A549 (cell line): Measurements from ENCODE around the gene FOXP1. TPM values are rescaled to one million over a fixed set of nuclear protein-coding genes. Genes with fewer than 3 reads are reported as not detected.
A peak's percentile ranks its signal among the peaks of the same experiment; 100 is the strongest.

Experiments used
- ATAC-seq, 2 experiments: fragments of 200-7000 bp in 1 of 2; fragments of >200 bp in 1 of 2; cut with Nextera tagmentation in 1 of 2; cut with Tn5 transposase in 1 of 2; 3 replicates each; pipeline versions ENCODE4 v1.8.0 to v1.9.1; 2018 to 2020; ENCODE audit warnings: mild to moderate bottlenecking in 1 of 2, moderate library complexity in 1 of 2
- CTCF ChIA-PET: fragments of 300-600 bp; sonication (Branson Sonifier 250); formaldehyde crosslinking; extraction: SDS; loops from one replicate; lab custom pipeline; 2021; ENCODE audit warnings: antibody characterized with exemption, inconsistent platforms; lab: Yijun Ruan, JAX
- POLR2A ChIA-PET: fragments of 350-600 bp; formaldehyde crosslinking; extraction: SDS; loops from one replicate; lab custom pipeline; 2021; ENCODE audit warnings: antibody characterized with exemption, inconsistent platforms; lab: Yijun Ruan, JAX
- DNase-seq, 2 experiments: peaks; one replicate each; pipeline versions ENCODE4 v3.0.0 to v3.0.0-alpha.2; 2011 to 2016; ENCODE audit warnings: low read depth in 1 of 2, low spot score in 1 of 2
- FAIRE-seq: peaks from 2 replicates; lab custom pipeline; 2011; peaks lifted over from hg19 to GRCh38; lab: Jason Lieb, UNC
- H3K27ac ChIP-seq, 2 experiments: fragments of >200 bp; sonication (Bioruptor Twin); formaldehyde crosslinking; 3 replicates each; pipeline ENCODE4 v1.5.1; 2016 to 2017
- H3K4me1 ChIP-seq: fragments of >200 bp; sonication (Bioruptor Twin); formaldehyde crosslinking; 3 replicates; pipeline ENCODE4 v1.6.1; 2016
- H3K4me2 ChIP-seq: fragments of >200 bp; sonication (Bioruptor Twin); formaldehyde crosslinking; 3 replicates; pipeline ENCODE4 v1.6.1; 2016
- H3K4me3 ChIP-seq: fragments of >200 bp; sonication (Bioruptor Twin); formaldehyde crosslinking; 3 replicates; pipeline ENCODE4 v1.5.1; 2016
- H3K9me3 ChIP-seq: fragments of >200 bp; sonication (Bioruptor Twin); formaldehyde crosslinking; 3 replicates; pipeline ENCODE4 v1.6.1; 2016
- CBX8 ChIP-seq: fragments of 200-600 bp; sonication (generic); IDR thresholded peaks from 2 replicates; pipeline ENCODE4 v1.6.1; 2016
- CHD2 ChIP-seq: fragments of 150-350 bp; IDR thresholded peaks from 2 replicates; pipeline ENCODE4 v1.6.1; 2014; ENCODE audit warnings: low read length; ENCODE audit not compliant: partially characterized antibody
- EHMT2 ChIP-seq: fragments of 200-600 bp; sonication (generic); IDR thresholded peaks from 2 replicates; pipeline ENCODE4 v1.6.1; 2016; ENCODE audit warnings: antibody characterized with exemption, low read depth, mild to moderate bottlenecking, moderate library complexity
- EP300 ChIP-seq, 2 experiments: fragments of >200 bp; sonication (Bioruptor Twin); formaldehyde crosslinking; IDR thresholded peaks; 2 replicates in 1 of 2; 3 replicates in 1 of 2; pipeline ENCODE4 v1.6.1; 2016 to 2017
- ESRRA ChIP-seq: fragments of 150-350 bp; IDR thresholded peaks from 2 replicates; pipeline ENCODE4 v1.6.1; 2014; ENCODE audit warnings: mild to moderate bottlenecking, low read length, borderline replicate concordance
- FOXS1 ChIP-seq: fragments of 250-450 bp; sonication (Bioruptor Pico); IDR thresholded peaks from 2 replicates; pipeline ENCODE4 v1.5.0; 2020; ENCODE audit warnings: mild to moderate bottlenecking, moderate library complexity
- GATA3 ChIP-seq: IDR thresholded peaks from 2 replicates; pipeline ENCODE4 v1.6.1; 2012; ENCODE audit warnings: borderline replicate concordance
- HDAC2 ChIP-seq: fragments of 200-600 bp; sonication (generic); IDR thresholded peaks from 2 replicates; pipeline ENCODE4 v1.6.1; 2016
- HEYL ChIP-seq: fragments of 250-450 bp; sonication (Bioruptor Pico); IDR thresholded peaks from 2 replicates; pipeline ENCODE4 v1.8.0; 2021; ENCODE audit warnings: mild to moderate bottlenecking, moderate library complexity
- HOXB5 ChIP-seq: fragments of 250-450 bp; sonication (Bioruptor Pico); IDR thresholded peaks from 2 replicates; pipeline ENCODE4 v1.5.0; 2020; ENCODE audit warnings: mild to moderate bottlenecking, moderate library complexity
- KDM1A ChIP-seq: fragments of 200-600 bp; sonication (generic); IDR thresholded peaks from 2 replicates; pipeline ENCODE4 v1.6.1; 2016; ENCODE audit warnings: low read depth, mild to moderate bottlenecking
- KDM5A ChIP-seq: fragments of 200-600 bp; sonication (generic); IDR thresholded peaks from 2 replicates; pipeline ENCODE4 v1.6.1; 2016; ENCODE audit warnings: antibody characterized with exemption, mild to moderate bottlenecking
- MAFK ChIP-seq: fragments of 450-650 bp; IDR thresholded peaks from 2 replicates; pipeline ENCODE4 v1.6.1; 2014; ENCODE audit not compliant: partially characterized antibody
- MAZ ChIP-seq: fragments of 150-350 bp; IDR thresholded peaks from 2 replicates; pipeline ENCODE4 v1.6.1; 2014; ENCODE audit warnings: antibody characterized with exemption, low read depth, low read length, borderline replicate concordance
- NPAS2 ChIP-seq: fragments of 250-450 bp; sonication (Bioruptor Pico); IDR thresholded peaks from 2 replicates; pipeline ENCODE4 v1.8.0; 2022; ENCODE audit warnings: mild to moderate bottlenecking, moderate library complexity, borderline replicate concordance
- NR3C1 ChIP-seq: fragments of >200 bp; sonication (Bioruptor Twin); formaldehyde crosslinking; IDR thresholded peaks from 3 replicates; pipeline ENCODE4 v1.6.1; 2017
- POLR2A ChIP-seq: IDR thresholded peaks from 2 replicates; pipeline ENCODE4 v1.6.1; 2012; ENCODE audit warnings: mild to moderate bottlenecking, low read length
- POLR2AphosphoS2 ChIP-seq: conservative IDR thresholded peaks from 2 replicates; pipeline ENCODE4 v1.6.1; 2012; ENCODE audit warnings: low read length, improper control_type of control experiment, inconsistent platforms
- RAD21 ChIP-seq, 2 experiments: fragments of >200 bp in 1 of 2; sonication (Bioruptor Twin) in 1 of 2; formaldehyde crosslinking in 1 of 2; IDR thresholded peaks in 1 of 2; conservative IDR thresholded peaks in 1 of 2; 2 replicates in 1 of 2; 3 replicates in 1 of 2; pipeline ENCODE4 v1.6.1; 2012 to 2018; ENCODE audit warnings: inconsistent platforms in 1 of 2
- RCOR1 ChIP-seq: fragments of 150-350 bp; IDR thresholded peaks from 2 replicates; pipeline ENCODE4 v1.6.1; 2014; ENCODE audit warnings: antibody characterized with exemption, low read length, low read depth
- SREBF2 ChIP-seq: fragments of 450-650 bp; IDR thresholded peaks from 2 replicates; pipeline ENCODE4 v1.6.1; 2014; ENCODE audit warnings: mild to moderate bottlenecking, moderate library complexity
- ZC3H11A ChIP-seq: fragments of 450-650 bp; IDR thresholded peaks from 2 replicates; pipeline ENCODE4 v1.6.1; 2014; ENCODE audit warnings: antibody characterized with exemption, mild to moderate bottlenecking
- ZFP36 ChIP-seq: fragments of 450-650 bp; IDR thresholded peaks from 2 replicates; pipeline ENCODE4 v1.6.1; 2014; ENCODE audit warnings: borderline replicate concordance; ENCODE audit not compliant: partially characterized antibody
- ZSCAN20 ChIP-seq: fragments of 250-450 bp; sonication (Bioruptor Pico); IDR thresholded peaks from 2 replicates; pipeline ENCODE4 v1.8.0; 2022; ENCODE audit warnings: mild to moderate bottlenecking, moderate library complexity
- WGBS: methylation state at CpG from one replicate; pipeline ENCODE4 v1.1.6; 2017; ENCODE audit errors: missing lambda C conversion rate; 5-methylcytosine and 5-hydroxymethylcytosine counted together
- polyA plus RNA-seq, 4 experiments: library from polyadenylated mRNA; depleted of rRNA in 3 of 4; stranded (reverse); fragments of >200 nt; fragmentation: RNase III in 1 of 4; extraction: RNeasy Plus Mini Kit Qiagen cat#74134 plus additional on column Dnase treatment in 1 of 4; gene quantifications; 2 replicates in 3 of 4; 3 replicates in 1 of 4; pipeline ENCODE4 v1.2.3, GENCODE V29; 2011 to 2017
- TF ChIP-seq, protein P1 (sequence below): fragments of >200 bp; sonication (Bioruptor Twin); formaldehyde crosslinking; IDR thresholded peaks from 3 replicates; pipeline ENCODE4 v1.6.1; 2016
- TF ChIP-seq, protein P2 (sequence below): fragments of >200 bp; sonication (Bioruptor Twin); formaldehyde crosslinking; IDR thresholded peaks from 3 replicates; pipeline ENCODE4 v1.5.1; 2016

FOXP1 gene
- polyA plus RNA-seq, 2 of the 4 experiments (the other 2 are of a cell fraction), result 12.8 to 13.9 TPM

DNA sequence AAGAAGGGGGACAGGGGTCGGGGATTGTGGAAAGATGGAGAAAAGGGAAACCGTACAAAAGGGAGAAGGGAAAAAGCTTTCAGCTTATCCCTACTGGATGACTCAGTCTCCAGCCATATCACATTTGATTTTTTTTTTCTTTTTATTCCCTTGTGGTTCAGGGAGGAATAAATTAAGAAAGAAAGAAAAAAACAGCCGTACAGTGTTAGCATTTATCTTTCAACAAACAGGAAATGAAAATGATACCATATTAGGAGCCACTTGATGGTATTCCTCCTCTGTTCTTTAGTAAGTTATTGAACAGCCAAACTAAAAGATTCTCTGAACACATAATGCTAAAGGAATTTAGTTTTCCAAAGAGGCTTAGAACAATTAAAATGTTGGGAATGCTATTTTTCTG, 594.4 kb downstream of the FOXP1 start:
- peak overlapping the region; percentile 9; the same call in 1 of the 3 replicates for H3K4me2 ChIP-seq

DNA sequence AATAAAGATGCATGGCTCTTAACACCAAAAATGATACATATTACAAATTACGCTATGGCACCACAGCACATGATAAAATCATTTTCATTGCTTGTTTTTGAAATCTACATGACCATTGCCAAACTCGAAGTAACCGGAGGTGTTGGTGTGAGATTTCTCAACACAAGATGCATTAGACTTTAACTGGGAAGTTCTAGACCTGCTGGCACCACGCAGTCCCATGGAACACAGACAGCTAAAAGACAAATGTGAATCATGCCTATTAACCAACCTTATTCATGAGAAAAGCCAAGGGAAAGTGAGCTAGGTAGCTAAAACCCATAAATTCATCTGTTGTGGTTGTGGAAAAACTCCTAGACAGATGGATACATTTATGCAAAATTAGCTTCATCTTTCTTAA, 595.4 kb downstream of the FOXP1 start:
- DNase-seq, result no peak
- Histone ChIP-seq H3K4me3 (no peak overlapping the region), H3K9me3 (no peaks in the 10 kb centered on the region), H3K4me2 (no peak overlapping the region), H3K27ac (no peak overlapping the region), H3K4me1 (peaks cover 19% of the 10 kb centered on the region)
- no peak for ATAC-seq
- ChIA-PET POLR2A (no interaction called here), CTCF (interaction anchor here (0.6 to 1.4 kb wide), 4 partner anchors 11 to 600 kb away, joined by 3 to 4 read pairs (median 3); no protein-coding TSS in a partner anchor)
- 88% methylated on average over 4 of the region's 4 CpGs for WGBS
- no peak for FAIRE-seq
- no peak for TF ChIP-seq FOXS1 (CRISPR knock-in tag)
- TF ChIP-seq RCOR1, result no peak
- no peak for TF ChIP-seq NPAS2 (CRISPR knock-in tag)
- no peak for TF ChIP-seq ZFP36
- no peak for TF ChIP-seq KDM5A
- TF ChIP-seq KDM1A, result no peak
- TF ChIP-seq HDAC2, result no peak
- no peak for TF ChIP-seq HOXB5 (CRISPR knock-in tag)
- TF ChIP-seq, all 56 proteins: peak for 0

More for the DNA sequence above, 594.4 kb downstream of the FOXP1 start:
- no peaks in the 10 kb centered on the region for H3K9me3 ChIP-seq
- WGBS, result 59% methylated on average over 3 of the region's 3 CpGs
- peaks cover 8% of the 10 kb centered on the region; the same call in 2 of the 3 replicates for H3K4me1 ChIP-seq
- ATAC-seq (no peak; a peak in 1 of 6 replicates), DNase-seq (no peak), FAIRE-seq (no peak)
- POLR2A ChIA-PET, result no interaction called here
- TF ChIP-seq EHMT2 (no peak), POLR2A (no peak), EP300 (IDR thresholded peaks at IDR 0.05) (no peak), SREBF2 (no peak), ZSCAN20 (CRISPR knock-in tag) (no peak), GATA3 (no peak), RAD21 (conservative IDR thresholded peaks at IDR 0.05 in 1 of 2, IDR thresholded peaks at IDR 0.05 in 1 of 2) (no peak), HEYL (no peak), MAZ (no peak), RCOR1 (no peak), ESRRA (no peak), KDM5A (no peak), ZC3H11A (no peak)
- TF ChIP-seq, protein P1, sequence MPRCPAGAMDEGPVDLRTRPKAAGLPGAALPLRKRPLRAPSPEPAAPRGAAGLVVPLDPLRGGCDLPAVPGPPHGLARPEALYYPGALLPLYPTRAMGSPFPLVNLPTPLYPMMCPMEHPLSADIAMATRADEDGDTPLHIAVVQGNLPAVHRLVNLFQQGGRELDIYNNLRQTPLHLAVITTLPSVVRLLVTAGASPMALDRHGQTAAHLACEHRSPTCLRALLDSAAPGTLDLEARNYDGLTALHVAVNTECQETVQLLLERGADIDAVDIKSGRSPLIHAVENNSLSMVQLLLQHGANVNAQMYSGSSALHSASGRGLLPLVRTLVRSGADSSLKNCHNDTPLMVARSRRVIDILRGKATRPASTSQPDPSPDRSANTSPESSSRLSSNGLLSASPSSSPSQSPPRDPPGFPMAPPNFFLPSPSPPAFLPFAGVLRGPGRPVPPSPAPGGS, result no peak
- CTCF ChIA-PET, result interaction anchor here (0.6 kb wide), 1 partner anchor 194 kb away, joined by 4 read pairs; no protein-coding TSS in a partner anchor
- no peak overlapping the region for H3K27ac ChIP-seq
- no peak overlapping the region for H3K4me3 ChIP-seq

DNA sequence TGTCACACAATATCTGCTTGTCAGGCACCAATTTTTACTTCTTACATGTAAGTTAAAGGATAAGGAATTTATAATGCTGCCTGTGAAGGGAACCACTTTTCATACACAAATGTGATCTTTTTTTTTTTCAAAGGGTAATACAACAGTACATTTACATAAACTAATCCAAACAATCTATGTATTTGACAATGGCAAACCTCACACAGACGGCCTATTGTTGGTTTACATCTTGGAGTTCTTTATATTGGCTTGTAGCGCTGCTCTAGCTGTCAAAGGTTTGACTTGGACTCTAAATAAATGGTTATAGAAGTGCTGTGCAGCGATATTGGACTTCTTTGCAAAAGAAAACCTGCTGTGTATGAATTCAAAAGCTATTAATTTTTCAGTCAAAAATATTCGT, 598.0 kb downstream of the FOXP1 start:
- FAIRE-seq, result no peak

More for the DNA sequence above, 598.0 kb downstream of the FOXP1 start:
- no peak for ATAC-seq
- POLR2A ChIA-PET, result no interaction called here
- 85% methylated on average over 4 of the region's 4 CpGs for WGBS
- TF ChIP-seq EP300 (IDR thresholded peaks at IDR 0.05), result no peak
- TF ChIP-seq, protein P2, sequence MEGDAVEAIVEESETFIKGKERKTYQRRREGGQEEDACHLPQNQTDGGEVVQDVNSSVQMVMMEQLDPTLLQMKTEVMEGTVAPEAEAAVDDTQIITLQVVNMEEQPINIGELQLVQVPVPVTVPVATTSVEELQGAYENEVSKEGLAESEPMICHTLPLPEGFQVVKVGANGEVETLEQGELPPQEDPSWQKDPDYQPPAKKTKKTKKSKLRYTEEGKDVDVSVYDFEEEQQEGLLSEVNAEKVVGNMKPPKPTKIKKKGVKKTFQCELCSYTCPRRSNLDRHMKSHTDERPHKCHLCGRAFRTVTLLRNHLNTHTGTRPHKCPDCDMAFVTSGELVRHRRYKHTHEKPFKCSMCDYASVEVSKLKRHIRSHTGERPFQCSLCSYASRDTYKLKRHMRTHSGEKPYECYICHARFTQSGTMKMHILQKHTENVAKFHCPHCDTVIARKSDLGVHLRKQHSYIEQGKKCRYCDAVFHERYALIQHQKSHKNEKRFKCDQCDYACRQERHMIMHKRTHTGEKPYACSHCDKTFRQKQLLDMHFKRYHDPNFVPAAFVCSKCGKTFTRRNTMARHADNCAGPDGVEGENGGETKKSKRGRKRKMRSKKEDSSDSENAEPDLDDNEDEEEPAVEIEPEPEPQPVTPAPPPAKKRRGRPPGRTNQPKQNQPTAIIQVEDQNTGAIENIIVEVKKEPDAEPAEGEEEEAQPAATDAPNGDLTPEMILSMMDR, result no peak
- TF ChIP-seq POLR2AphosphoS2, result no peak
- no peak for TF ChIP-seq CHD2
- TF ChIP-seq NR3C1, result no peak
- TF ChIP-seq MAFK, result no peak
- TF ChIP-seq POLR2A, result no peak
- no peak for TF ChIP-seq CBX8
- DNase-seq, result no peak
- no peak overlapping the region for H3K4me3 ChIP-seq
- CTCF ChIA-PET, result interaction anchor here (0.9 kb wide), 1 partner anchor 467 kb away, joined by 3 read pairs; no protein-coding TSS in a partner anchor
- H3K27ac ChIP-seq, result no peak overlapping the region
- H3K4me1 ChIP-seq, result peaks cover 36% of the 10 kb centered on the region
- no peaks in the 10 kb centered on the region for H3K9me3 ChIP-seq
- no peak overlapping the region for H3K4me2 ChIP-seq
